ENCODE results near the gene C3orf85.
A peak's percentile ranks its signal among the peaks of the same experiment; 100 is the strongest.
"Not testable (repeated sequence)": the region's sequence is repeated elsewhere in the genome, so short reads cannot be mapped to it uniquely, and the experiment has no call there.

The C3orf85 gene, protein sequence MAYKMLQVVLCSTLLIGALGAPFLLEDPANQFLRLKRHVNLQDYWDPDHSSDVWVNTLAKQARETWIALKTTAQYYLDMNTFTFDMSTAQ

GRCh38 chr3:109136523-109136922 is at the start of gene C3orf85:
TSS of gene C3orf85 (plus strand) at chr3:109136719. CDS start at chr3:109136848, 129 bp downstream.
- DNase-seq (ENCODE audit: low spot score), result no peak

- DNase-seq (ENCODE audit: low spot score), result no peak
Measured at GRCh38 chr3:109089265-109089664, 47.3 kb upstream of the C3orf85 start.

DNA sequence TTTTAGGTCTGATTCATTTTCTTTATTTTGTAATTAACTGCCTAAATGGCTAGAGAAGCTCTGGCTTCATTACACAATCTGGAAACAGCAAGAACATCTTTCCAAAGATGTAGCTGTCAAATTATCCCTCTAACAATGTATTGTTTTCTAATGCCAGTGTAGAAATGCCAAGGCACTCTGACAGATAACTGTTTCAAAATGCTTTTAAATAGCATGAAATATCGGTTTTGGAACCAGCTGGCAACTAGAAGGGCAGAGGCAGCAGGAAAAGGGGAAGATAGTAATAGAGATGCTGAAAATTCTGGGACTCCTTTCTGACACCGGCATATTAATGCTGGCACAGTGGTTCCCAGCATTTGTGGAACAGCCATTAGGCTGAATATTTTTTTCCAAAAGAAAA is 44.7 kb upstream of the C3orf85 start:
- no peak for DNase-seq (ENCODE audit: low spot score)

DNA sequence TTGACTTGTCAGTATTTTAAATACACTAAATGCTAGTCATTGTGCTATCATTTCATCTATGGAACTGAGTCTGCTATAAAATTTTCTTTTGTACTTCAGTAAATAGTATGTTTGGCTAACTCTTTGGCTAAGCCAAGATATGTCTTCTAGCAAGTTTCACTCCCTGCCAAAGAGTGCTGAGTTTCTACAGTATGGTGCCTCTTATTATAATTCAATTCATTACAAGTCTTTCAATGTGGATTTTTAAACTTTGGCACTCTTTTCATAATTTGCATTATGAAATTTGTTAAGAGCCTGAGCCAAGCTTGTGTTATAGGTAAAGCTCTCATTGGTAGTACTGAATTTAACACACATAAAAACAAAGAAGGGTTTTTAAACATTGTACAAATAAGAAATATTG is 43.0 kb upstream of the C3orf85 start:
- DNase-seq (ENCODE audit: low spot score), result no peak

- no peak for DNase-seq (ENCODE audit: low spot score)
Measured at GRCh38 chr3:109095166-109095565, 41.4 kb upstream of the C3orf85 start.

- DNase-seq (ENCODE audit: low spot score), result peak; percentile 4
Measured at GRCh38 chr3:109098079-109098644, 38.4 kb upstream of the C3orf85 start.

DNA sequence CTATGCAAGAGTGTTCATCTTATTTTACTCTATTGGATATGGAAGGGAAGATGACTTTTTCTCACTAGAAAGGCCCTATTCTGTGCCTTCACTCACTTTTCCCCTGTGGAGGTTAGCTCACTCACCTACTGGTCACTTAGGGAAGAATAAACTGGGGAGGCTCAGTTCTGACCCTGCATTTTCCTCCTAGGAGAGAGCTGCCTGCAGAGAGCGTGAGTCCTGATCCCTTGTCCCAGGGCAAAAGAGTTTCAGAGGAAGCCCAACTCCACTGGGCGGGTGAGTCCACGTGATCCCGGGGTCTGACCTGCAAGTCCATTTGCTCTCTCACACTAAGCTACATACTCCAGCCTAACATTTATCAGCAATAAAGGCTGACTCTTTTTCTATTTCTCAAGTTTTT is 26.9 kb upstream of the C3orf85 start:
- no peak for DNase-seq (ENCODE audit: low spot score)

GRCh38 chr3:109112946-109113760 is 23.4 kb upstream of the C3orf85 start:
- no peak for DNase-seq (ENCODE audit: low spot score)

- peak; percentile 25 for DNase-seq (ENCODE audit: low spot score)
Measured at GRCh38 chr3:109114746-109115145, 21.8 kb upstream of the C3orf85 start.

- DNase-seq (ENCODE audit: low spot score), result no peak
Measured at GRCh38 chr3:109115451-109115850, 21.1 kb upstream of the C3orf85 start.

DNA sequence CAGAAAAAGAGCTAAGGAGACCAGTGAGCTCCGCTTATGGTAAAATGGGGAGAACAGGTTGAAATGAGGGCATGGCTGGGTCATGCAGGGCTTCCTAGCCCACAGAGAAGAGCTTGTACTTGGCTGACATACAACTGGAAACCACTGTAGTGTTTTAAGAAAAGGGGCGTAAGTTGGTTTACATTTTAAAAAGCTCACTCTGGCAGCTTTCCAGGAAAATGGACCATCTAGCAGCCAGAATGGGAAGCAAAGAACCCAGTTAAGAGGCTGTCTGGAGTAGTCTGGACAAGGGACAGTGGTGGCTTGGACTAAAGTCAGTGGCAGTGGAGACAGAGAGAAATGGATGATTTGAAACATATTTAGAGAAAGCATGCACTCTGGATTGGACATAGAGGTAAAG is 20.5 kb upstream of the C3orf85 start:
- DNase-seq (ENCODE audit: low spot score), result no peak

- no peak for DNase-seq (ENCODE audit: low spot score)
Measured at GRCh38 chr3:109117939-109118338, 18.6 kb upstream of the C3orf85 start, which contains the start of gene MORC1. TSS of gene MORC1 (minus strand) at chr3:109118134. CDS start at chr3:109118059, 75 bp downstream.

GRCh38 chr3:109118584-109118983 is 17.9 kb upstream of the C3orf85 start:
- no peak for DNase-seq (ENCODE audit: low spot score)

DNA sequence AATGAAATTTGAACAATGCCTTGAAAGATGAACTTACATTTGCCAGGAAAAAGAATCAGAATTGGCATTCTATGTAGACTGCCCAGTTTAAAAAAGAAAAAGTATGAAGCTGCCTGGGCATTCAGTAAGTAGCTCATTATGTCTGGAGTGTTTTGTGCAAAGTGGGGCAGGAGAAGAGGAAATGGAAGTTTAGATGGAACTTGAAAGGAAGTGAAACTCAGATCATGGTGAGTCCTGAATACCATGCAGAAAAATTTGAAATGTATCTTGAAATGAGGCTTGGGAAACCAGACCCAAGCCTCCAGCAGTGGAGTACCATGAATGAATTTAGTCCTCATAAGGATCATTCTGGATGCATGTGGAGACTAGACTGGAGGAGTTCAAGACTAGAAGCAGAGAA is 13.8 kb upstream of the C3orf85 start:
- no peak for DNase-seq (ENCODE audit: low spot score)

DNA sequence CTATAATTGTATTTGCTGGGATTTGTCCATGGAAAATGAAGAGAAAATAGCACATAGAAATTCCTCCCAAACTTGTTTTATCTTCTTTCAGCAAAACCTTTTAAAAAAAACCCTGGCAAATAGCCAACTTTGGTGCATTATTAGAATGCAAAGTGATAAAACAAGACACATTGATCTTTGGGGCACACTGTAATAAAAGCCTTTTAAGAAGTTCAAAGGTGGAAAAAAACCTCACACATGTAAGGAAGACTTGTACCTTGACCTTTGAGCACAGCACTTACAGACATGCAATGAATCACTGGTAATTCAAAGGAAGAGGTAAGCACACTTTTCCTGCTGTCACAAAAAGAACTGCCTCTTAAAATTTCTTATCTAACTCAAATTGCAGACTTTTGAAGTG is 10.6 kb upstream of the C3orf85 start:
- DNase-seq (ENCODE audit: low spot score), result no peak

GRCh38 chr3:109127553-109127952 is 9.0 kb upstream of the C3orf85 start:
- DNase-seq (ENCODE audit: low spot score), result no peak

GRCh38 chr3:109131276-109131675 is 5.2 kb upstream of the C3orf85 start:
- DNase-seq (ENCODE audit: low spot score), result peak; percentile 14

DNA sequence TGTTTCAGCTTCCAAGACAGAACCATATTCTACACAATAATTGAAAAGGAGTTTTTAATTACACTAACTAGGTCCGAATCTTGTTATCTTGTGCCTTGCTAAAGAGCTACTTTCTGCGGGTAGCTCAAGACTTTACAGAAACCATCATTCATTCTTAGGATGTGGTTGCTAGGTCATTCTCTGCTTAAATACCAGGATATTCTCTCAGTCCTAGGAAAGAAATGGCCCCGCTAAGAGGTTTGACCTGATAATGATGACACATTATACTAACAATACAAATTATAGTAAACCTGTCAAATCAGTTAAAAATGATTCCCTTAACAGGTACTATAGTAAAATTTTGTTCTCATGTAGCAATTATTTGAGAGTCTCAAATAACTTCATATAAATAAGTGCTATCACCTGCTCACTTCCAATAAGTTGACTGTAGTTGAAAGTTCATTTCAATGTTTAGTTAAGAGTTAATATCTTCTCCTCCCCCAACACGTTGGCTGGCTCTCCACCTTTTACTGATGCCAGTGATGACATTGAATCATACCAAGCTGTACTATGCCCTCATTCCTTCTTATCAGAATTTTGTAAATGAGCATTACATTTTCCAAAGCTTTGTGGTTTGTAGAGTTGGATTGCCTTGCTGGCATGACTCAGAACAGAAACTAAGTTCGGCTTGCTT is 3.6 kb upstream of the C3orf85 start:
- no peak for DNase-seq (ENCODE audit: low spot score)

DNA sequence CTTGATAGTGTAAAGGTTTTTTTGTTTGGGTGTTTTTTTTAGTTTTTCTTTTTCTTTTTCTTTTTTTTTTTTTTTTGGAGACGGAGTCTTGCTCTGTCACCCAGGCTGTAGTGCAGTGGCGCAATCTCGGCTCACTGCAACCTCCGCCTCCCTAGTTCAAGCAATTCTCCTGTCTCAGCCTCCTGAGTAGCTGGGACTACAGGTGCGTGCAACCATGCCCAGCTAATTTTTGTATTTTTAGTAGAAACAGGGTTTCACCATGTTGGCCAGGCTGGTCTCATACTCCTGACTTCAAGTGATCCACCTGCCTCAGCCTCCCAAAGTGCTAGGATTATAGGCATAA is 3.1 kb upstream of the C3orf85 start:
- DNase-seq (ENCODE audit: low spot score), result not testable (repeated sequence)

- no peak for DNase-seq (ENCODE audit: low spot score)
Measured at GRCh38 chr3:109137761-109138160, 1.2 kb downstream of the C3orf85 start.

DNA sequence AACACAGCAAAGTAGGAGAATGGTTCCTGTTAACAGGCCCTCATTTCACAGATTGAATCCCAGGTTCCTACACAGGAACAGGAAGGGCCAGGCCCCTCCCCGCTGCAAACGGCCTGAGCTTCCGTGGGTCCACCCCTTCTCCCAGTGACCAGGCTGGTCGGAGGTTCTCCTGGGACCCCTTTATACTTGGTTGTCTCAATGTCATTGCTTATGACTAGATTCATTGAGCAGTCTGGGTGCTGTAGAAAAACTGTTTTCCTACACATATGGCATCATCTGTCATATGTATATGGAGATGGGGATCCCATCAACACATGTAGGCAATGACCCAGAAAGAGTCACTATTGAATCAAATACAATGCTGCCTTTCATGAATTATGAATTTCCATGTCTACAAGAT is 3.8 kb downstream of the C3orf85 start:
- no peak for DNase-seq (ENCODE audit: low spot score)

- DNase-seq (ENCODE audit: low spot score), result no peak
Measured at GRCh38 chr3:109143646-109144045, 7.1 kb downstream of the C3orf85 start.

GRCh38 chr3:109149078-109149477 is 12.6 kb downstream of the C3orf85 start:
- DNase-seq (ENCODE audit: low spot score), result no peak

Data from cerebellar cortex (tissue), 1 donor.